AG08396 (cell line): ENCODE data around the gene SCGB3A2.

Experiments used
- DNase-seq: peaks from one replicate; pipeline ENCODE4 v3.0.0; 2012; ENCODE audit warnings: low spot score, mixed read lengths

Gene SCGB3A2

GRCh38 chr5:147904110-147904509 lies 25.6 kb downstream of the SCGB3A2 start:
- no peak for DNase-seq

GRCh38 chr5:147906326-147907095 lies 28.0 kb downstream of the SCGB3A2 start, which contains the start of gene C5orf46:
TSS of gene C5orf46 (minus strand) at chr5:147906538. CDS start at chr5:147906501, 37 bp downstream.
- no peak for DNase-seq

GRCh38 chr5:147911427-147911826 lies 32.9 kb downstream of the SCGB3A2 start:
- DNase-seq, result no peak

- no peak for DNase-seq
Observed at GRCh38 chr5:147912011-147912410, 33.5 kb downstream of the SCGB3A2 start.

GRCh38 chr5:147913786-147914185 lies 35.3 kb downstream of the SCGB3A2 start:
- no peak for DNase-seq

GRCh38 chr5:147918101-147918685 lies 39.7 kb downstream of the SCGB3A2 start:
- no peak for DNase-seq

GRCh38 chr5:147918899-147919298 lies 40.4 kb downstream of the SCGB3A2 start:
- no peak for DNase-seq

- DNase-seq, result no peak
Observed at GRCh38 chr5:147920420-147921030, 42.0 kb downstream of the SCGB3A2 start.

- no peak for DNase-seq
Observed at GRCh38 chr5:147921136-147921535, 42.6 kb downstream of the SCGB3A2 start.

GRCh38 chr5:147925020-147925419 lies 46.5 kb downstream of the SCGB3A2 start:
- DNase-seq, result no peak

- no peak for DNase-seq
Observed at GRCh38 chr5:147927901-147928300, 49.4 kb downstream of the SCGB3A2 start.

- DNase-seq, result no peak
Observed at GRCh38 chr5:147930769-147931168, 52.3 kb downstream of the SCGB3A2 start.
